Neural progenitor cell (in vitro differentiated cells): ENCODE data around the gene RPTN.

Experiments used
- EZH2 ChIP-seq: fragments of 200-600 bp; sonication (generic); IDR thresholded peaks from 2 replicates; pipeline ENCODE4 v1.6.1; 2017; ENCODE audit warnings: antibody characterized with exemption, mild to moderate bottlenecking, moderate library complexity
- EZH2phosphoT487 ChIP-seq: fragments of 200-600 bp; sonication (generic); IDR thresholded peaks from 2 replicates; pipeline ENCODE4 v1.6.1; 2017; ENCODE audit warnings: antibody characterized with exemption
- TF ChIP-seq, protein P1 (sequence below): fragments of 200-600 bp; sonication (generic); IDR thresholded peaks from 2 replicates; pipeline ENCODE4 v1.5.1; 2017; ENCODE audit warnings: antibody characterized with exemption, mild to moderate bottlenecking

DNA sequence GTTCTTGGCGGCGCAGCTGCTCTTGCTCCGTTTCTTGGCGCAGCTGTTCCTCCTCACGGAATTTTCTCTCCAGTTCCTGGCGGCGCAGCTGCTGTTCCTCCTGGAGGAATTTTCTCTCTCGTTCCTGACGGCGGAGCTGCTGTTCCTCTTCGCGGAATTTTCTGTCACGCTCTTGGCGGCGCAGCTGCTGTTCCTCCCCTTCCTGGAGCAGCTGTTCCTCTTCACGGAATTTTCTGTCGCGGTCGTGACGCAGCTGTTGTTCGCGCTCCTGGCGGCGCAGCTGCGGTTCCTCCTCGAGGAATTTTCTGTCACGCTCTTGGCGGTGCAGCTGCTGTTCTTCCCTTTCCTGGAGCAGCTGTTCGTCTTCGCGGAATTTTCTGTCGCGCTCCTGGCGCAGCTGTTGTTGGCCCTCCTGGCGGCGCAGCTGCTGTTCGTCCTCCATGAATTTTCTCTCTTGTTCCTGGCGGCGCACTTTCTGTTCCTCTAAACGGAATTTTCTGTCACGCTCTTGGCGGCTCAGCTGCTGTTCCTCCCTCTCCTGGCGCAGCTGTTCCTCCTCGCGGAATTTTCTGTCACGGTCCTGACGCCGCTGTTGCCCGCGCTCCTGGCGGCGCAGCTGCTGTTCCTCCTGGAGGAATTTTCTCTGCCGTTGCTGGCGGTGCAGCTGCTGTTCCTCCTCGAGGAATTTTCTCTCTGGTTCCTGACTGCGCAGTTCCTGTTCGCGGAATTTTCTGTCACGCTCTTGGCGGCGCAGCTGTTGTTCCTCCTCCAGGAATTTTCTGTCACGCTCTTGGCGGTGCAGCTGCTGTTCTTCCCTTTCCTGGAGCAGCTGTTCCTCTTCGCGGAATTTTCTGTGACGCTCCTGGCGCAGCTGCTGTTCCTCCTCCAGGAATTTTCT, 50.8 kb downstream of the RPTN start:
- TF ChIP-seq, protein P1, sequence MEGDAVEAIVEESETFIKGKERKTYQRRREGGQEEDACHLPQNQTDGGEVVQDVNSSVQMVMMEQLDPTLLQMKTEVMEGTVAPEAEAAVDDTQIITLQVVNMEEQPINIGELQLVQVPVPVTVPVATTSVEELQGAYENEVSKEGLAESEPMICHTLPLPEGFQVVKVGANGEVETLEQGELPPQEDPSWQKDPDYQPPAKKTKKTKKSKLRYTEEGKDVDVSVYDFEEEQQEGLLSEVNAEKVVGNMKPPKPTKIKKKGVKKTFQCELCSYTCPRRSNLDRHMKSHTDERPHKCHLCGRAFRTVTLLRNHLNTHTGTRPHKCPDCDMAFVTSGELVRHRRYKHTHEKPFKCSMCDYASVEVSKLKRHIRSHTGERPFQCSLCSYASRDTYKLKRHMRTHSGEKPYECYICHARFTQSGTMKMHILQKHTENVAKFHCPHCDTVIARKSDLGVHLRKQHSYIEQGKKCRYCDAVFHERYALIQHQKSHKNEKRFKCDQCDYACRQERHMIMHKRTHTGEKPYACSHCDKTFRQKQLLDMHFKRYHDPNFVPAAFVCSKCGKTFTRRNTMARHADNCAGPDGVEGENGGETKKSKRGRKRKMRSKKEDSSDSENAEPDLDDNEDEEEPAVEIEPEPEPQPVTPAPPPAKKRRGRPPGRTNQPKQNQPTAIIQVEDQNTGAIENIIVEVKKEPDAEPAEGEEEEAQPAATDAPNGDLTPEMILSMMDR, result no peak
- TF ChIP-seq EZH2, result peak; percentile 80
- peak; percentile 72 for TF ChIP-seq EZH2phosphoT487
